Activated T-cell treated with anti-CD3 and anti-CD28 coated beads, Interleukin-2, amount 50 U/mL, for 24 hours (primary cell): Measurements from ENCODE around the gene CCDC92B.
"Not testable (repeated sequence)": the region's sequence is repeated elsewhere in the genome, so short reads cannot be mapped to it uniquely, and the experiment has no call there.

Experiments
- DNase-seq: peaks from one replicate; pipeline ENCODE4 v3.0.0-alpha.2; 2020
- H3K27ac Mint-ChIP-seq: 2 replicates; pipeline ENCODE4 v1.8.0; 2020; ENCODE audit warnings: mild to moderate bottlenecking, mixed read lengths
- H3K27me3 Mint-ChIP-seq: 2 replicates; pipeline ENCODE4 v1.8.0; 2020; ENCODE audit warnings: mixed read lengths
- H3K36me3 Mint-ChIP-seq: 2 replicates; pipeline ENCODE4 v1.8.0; 2020; ENCODE audit warnings: low read depth, mixed read lengths
- H3K4me1 Mint-ChIP-seq: 2 replicates; pipeline ENCODE4 v1.8.0; 2020; ENCODE audit warnings: low read depth, mixed read lengths
- H3K4me3 Mint-ChIP-seq: 2 replicates; pipeline ENCODE4 v1.8.0; 2020; ENCODE audit warnings: mild to moderate bottlenecking, moderate library complexity, mixed read lengths
- H3K9me3 Mint-ChIP-seq: 2 replicates; pipeline ENCODE4 v1.8.0; 2020; ENCODE audit warnings: mixed read lengths

CCDC92B gene

DNA sequence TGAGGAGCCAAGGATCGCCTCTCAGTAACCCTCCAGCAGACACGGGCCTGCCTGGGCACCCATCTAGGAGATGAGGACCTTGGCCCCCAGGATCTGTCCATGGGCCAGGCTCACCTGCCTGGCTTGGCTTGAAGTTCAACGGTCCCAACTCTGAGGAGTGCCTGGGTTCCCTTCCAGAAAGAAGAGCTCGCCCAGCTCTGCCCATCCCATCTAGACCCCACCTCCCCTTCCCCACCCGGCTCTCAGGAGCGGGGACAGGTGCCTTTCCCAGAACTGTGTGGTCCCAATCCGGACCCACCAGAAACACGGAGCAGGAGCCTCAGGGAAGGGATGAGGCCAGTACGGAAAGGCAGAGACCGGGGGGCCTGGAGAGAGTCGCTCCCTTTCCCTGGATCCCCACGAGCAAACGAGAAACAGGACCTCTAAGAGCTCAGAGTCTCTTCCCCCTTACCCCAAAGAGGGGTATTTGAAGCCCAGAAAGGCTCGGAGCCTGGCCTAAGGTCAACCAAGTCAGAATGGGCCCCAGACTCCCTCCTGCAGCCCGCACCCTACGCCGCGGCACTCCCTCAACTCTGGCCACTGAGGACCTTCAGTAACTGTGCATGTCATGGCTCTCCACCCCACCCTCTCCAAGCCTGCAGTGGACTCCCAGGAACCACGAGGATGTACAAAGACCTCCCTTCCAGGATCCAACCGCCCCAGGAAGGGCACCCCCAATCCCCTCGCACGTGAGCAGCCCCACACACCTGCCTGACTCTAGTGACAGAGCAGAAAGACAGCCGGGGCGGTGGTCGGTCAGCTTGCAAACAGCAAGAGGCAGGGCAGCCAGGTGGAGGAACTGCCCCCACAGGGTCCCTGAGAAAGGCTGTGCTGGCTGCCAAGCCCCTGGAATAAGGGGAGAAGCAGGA is 43.3 kb downstream of the CCDC92B start:
- Mint-ChIP-seq H3K36me3 (peaks cover 84% of the 10 kb centered on the region), H3K4me3 (no peak overlapping the region), H3K4me1 (peaks cover 33% of the 10 kb centered on the region), H3K9me3 (no peaks in the 10 kb centered on the region), H3K27me3 (no peaks in the 10 kb centered on the region), H3K27ac (peak overlapping the region; percentile 38)
- DNase-seq: no peak

DNA sequence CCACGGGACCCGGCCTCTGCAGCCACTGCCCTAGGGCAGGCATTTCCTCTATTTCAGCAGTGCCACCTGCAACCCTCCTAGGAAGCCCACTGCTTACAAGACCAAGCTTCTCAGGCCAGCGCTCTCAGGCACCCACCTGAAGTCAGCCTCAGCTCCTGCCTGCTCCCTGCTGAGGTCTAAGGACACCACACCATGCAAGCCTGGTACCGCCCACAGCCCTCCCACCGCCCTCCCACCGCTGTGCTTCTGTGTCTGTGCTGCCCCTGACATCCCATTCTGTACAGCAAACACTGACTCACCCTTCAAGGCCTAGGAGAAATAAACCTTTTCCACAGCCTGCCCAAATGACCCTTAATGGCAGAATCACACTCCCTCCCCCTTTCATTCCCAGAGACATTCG is 44.2 kb downstream of the CCDC92B start:
- no peak for DNase-seq
- Mint-ChIP-seq H3K27me3 (no peaks in the 10 kb centered on the region), H3K4me3 (no peak overlapping the region), H3K9me3 (no peaks in the 10 kb centered on the region), H3K4me1 (peaks cover 33% of the 10 kb centered on the region), H3K36me3 (peaks cover 85% of the 10 kb centered on the region), H3K27ac (peak overlapping the region; percentile 38)

DNA sequence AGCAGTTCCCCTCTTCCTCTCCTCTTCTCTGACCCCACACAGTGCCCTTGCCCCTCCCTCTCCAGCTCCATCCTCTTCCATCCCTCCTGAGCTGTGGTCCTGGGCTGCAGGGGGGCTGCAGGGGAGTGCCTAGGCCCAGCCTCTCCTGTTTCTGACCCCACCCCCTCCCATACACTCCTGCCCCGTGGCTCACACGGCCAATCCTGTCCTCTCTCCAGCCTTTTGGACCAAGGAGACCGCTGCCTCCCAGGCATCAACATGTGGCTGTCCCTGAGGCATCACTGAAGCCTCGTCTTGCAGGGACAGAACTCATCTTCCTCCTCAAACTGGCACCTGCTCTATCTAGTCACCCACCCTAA is 44.6 kb downstream of the CCDC92B start:
- Mint-ChIP-seq H3K9me3 (no peaks in the 10 kb centered on the region), H3K4me1 (peaks cover 29% of the 10 kb centered on the region), H3K4me3 (no peak overlapping the region), H3K27me3 (no peaks in the 10 kb centered on the region), H3K36me3 (peaks cover 85% of the 10 kb centered on the region), H3K27ac (peak overlapping the region; percentile 38)
- no peak for DNase-seq

DNA sequence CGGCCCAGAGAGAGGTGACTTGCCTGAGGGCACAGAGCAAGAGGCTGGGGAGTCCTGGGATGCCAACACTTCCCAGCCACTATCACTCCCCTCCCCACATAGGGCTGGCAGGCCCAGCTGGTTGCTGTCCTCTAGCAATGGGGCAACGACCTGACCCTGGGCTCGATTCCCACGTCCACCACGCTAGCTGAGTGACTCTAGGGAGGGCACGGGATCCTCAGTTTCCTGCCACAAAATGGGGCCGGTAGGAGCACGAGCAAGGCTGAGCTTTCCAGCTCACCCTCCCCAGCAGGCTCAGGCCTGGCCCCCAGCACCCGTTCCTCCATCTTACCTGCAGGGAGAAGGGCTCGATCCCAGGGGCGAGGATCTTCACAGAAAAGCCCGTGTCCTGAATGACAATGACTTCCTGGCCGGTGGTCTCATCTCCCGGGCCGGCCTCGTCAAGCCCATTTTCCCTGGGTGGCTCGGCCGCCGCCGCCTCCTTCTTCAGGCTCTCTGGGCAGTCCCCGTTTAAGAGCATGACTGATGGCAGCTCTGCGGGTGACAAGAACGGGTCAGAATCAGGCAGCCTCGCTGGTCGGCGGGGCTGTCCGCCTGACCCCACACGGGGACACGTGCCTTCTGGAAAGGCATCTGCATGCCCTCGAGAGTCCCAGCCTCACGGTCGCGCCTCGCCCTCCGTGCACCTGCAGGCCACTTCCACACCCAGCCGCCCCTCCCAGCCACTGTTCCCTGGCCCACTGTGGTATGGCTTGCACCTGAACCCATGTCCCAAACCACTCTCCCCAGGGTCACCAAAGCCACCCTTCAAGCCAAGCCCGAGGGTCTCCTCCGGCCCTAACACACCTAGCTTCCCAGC is 45.2 kb downstream of the CCDC92B start:
- Mint-ChIP-seq H3K4me3 (no peak overlapping the region), H3K27ac (peak overlapping the region; percentile 38), H3K36me3 (peaks cover 86% of the 10 kb centered on the region), H3K9me3 (no peaks in the 10 kb centered on the region), H3K4me1 (peaks cover 23% of the 10 kb centered on the region), H3K27me3 (no peaks in the 10 kb centered on the region)
- DNase-seq: peak; percentile 22

DNA sequence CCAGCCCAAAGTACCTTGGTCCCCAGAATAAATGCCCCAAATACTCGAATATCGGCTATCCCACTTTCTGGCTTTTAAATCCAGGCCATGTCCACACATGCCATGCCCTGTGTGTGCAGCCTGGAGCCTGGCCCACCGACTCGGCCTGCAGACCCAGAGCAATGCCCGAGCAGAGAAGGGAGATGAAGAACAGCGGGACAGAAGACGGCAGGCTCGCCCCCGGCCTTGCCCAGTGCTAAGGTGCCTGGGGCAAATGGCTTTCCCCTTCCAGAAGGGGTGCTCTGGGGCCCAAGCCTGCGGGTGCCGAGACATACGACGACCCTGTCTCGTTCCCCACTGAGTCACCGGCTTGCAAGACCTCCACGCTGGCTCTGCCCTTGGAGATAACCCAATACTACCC is 45.8 kb downstream of the CCDC92B start:
- peaks cover 86% of the 10 kb centered on the region for H3K36me3 Mint-ChIP-seq

DNA sequence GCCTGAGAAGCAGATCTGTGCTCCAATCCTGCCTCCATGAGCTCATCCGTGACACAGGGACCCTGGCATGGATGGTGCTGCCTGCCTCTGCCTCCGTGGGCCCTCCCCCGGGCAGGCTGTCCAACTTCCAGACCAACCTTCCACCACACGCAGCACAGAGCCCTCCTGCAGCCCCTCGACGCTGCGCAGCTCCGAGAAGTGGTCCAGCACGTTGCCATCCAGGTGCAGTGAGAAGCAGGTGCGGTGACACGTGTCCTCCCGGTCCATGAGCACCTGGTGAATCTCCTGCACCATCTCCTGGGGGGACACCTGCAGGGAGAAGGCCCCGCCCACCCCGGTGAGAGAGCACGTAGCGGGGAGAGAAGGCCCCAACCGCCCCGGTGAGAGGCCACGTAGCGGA is 46.3 kb downstream of the CCDC92B start:
- no peak overlapping the region for H3K4me3 Mint-ChIP-seq
- peaks cover 87% of the 10 kb centered on the region for H3K36me3 Mint-ChIP-seq
- H3K27me3 Mint-ChIP-seq: no peaks in the 10 kb centered on the region
- peaks cover 12% of the 10 kb centered on the region for H3K4me1 Mint-ChIP-seq
- no peak overlapping the region for H3K27ac Mint-ChIP-seq
- no peak for DNase-seq
- no peaks in the 10 kb centered on the region for H3K9me3 Mint-ChIP-seq

More for the DNA sequence above, 45.8 kb downstream of the CCDC92B start:
- peak; percentile 18 for DNase-seq
- Mint-ChIP-seq H3K9me3 (no peaks in the 10 kb centered on the region), H3K4me1 (peaks cover 17% of the 10 kb centered on the region), H3K27me3 (no peaks in the 10 kb centered on the region), H3K4me3 (no peak overlapping the region), H3K27ac (no peak overlapping the region)

DNA sequence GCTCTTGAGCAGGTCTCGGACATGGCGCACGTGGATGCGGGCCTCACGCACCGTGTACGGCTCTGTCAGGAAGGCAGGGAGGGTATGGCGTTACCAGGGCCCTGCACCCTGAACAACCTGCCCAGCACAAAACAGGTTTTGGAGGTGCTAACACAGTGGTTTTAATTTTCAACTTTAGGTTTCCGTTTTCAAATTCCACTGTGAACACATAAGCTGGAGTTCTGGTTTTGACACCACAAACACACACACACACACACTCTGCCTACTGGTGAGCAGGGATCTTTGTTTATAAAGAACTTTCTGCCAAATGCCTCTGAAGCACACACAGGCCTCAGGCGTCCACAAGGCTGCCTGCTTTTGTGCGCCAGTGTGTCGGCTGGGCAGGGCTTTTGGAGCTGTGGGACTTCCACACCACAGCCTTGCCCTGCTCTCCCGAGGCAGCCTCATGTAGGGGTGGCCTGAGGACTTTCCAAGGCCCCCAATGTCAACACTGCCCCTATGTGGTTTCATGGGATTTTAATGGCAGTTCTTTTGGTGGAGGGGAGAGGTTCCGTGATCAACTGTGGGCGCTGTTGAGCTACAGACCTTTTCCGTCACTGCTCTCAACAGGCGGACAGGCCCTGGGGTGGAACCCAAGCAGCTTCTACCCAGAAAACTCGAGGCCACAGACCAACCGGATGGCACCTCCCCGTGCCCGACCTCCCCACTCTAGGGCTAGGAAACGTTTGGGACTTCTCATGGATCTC is 47.3 kb downstream of the CCDC92B start:
- Mint-ChIP-seq H3K27ac (no peak overlapping the region), H3K4me1 (peaks cover 11% of the 10 kb centered on the region), H3K4me3 (no peak overlapping the region), H3K27me3 (no peaks in the 10 kb centered on the region), H3K36me3 (peaks cover 94% of the 10 kb centered on the region), H3K9me3 (no peaks in the 10 kb centered on the region)
- DNase-seq: no peak

DNA sequence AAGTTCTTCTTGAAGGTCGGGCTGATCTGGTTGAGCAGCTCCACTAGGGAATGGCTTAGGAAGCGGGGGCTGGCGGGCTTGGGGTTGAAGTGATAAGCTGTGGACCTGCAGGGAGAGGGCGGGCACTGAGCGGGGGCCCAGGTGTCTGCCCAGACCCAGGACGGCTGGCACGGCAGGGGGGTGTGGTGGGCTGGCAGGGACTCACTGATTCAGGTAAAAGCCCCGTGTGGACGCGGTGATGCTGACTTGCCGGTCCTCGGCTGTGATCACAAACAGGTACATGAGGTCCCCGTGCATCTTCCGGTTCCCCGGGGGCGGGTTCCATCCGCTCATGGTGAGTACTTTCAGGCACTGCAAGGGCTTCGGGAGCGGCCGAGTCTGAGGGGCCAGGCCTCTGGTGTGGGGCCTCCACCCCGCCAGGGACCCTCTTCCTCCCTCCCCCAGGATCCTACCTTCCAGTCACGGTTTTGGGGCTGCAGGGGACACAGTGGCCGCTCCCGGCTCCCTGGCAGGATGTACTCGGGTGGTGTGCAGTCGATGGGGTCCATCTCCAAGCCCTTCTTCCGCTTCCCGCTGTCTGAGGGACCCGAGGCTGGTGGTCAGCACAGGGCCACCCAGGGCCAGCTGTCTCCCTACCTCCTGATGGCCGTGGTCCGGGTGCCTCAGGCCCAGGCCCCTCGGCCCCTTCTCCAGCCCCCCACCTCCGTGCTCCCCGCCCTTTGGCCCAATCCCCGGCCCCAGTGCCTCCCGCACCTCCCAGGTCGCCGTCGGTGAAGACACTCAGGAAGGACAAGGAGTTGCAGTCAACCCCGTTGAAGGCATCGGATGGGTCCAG is 48.1 kb downstream of the CCDC92B start:
- no peak overlapping the region for H3K27ac Mint-ChIP-seq
- peaks cover 8% of the 10 kb centered on the region for H3K4me1 Mint-ChIP-seq
- DNase-seq: peak; percentile 28
- no peak overlapping the region for H3K4me3 Mint-ChIP-seq
- H3K9me3 Mint-ChIP-seq: no peaks in the 10 kb centered on the region
- peaks cover 95% of the 10 kb centered on the region for H3K36me3 Mint-ChIP-seq
- no peaks in the 10 kb centered on the region for H3K27me3 Mint-ChIP-seq

DNA sequence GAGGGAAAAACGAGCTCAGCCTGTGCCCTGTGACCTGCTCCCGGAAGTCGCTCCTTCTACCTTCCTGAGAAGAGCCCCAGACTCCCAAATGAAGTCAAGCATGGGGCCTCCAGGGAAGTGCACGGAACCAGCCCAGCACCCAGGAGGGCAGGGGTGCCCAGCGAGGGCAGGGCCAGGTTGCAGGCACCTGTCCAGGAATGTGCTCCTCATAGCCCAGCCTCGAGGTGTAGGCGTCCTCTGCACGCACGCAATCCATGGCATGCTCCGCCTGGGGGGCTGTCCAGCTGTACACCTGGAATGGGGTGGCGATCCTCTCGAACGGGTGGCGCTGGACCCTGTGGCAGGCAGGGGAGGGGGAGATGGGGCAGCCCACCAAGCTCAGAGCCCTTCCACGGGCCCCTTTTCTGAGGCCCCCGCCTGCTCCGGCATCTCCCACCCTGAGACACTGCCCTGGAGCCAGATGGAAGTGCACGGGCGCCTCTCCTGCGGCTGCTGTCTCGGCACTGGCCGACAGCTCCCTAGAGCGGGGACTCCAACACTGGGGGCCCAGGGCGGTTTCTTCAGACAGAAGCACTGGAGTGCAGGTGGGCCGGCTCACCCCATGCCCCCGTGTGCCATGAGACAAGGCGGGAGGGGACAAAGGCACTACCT is 48.8 kb downstream of the CCDC92B start:
- Mint-ChIP-seq H3K4me3 (no peak overlapping the region), H3K27ac (no peak overlapping the region), H3K4me1 (peaks cover 4% of the 10 kb centered on the region), H3K27me3 (no peaks in the 10 kb centered on the region), H3K9me3 (no peaks in the 10 kb centered on the region), H3K36me3 (peaks cover 94% of the 10 kb centered on the region)
- peak; percentile 21 for DNase-seq

DNA sequence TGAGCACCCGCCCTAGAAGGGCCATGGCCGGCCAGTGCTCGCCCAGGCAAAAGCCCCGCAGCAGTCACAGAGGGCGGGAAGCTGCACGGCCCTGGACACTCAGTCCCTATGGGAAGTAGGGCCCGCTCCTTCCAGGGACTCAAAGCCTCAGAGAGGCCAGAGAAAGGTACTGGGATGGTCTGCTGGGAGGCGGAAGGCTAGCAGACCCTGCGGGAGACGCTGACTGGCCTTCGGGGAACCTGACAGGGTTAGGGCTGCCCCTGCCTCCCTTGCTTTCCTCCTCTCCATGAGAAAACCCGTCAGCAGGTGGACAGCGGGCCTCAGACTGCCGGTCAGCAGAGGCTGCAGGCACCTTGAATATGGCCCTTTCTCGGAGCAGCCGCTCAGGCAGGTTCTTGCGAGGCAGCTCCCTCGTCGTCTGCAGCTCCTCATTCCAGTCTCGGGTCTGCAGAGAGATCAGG is 49.4 kb downstream of the CCDC92B start:
- H3K4me3 Mint-ChIP-seq: no peak overlapping the region
- no peaks in the 10 kb centered on the region for H3K27me3 Mint-ChIP-seq
- H3K27ac Mint-ChIP-seq: no peak overlapping the region
- peak; percentile 22 for DNase-seq
- peaks cover 94% of the 10 kb centered on the region for H3K36me3 Mint-ChIP-seq
- H3K4me1 Mint-ChIP-seq: no peaks in the 10 kb centered on the region
- no peaks in the 10 kb centered on the region for H3K9me3 Mint-ChIP-seq

DNA sequence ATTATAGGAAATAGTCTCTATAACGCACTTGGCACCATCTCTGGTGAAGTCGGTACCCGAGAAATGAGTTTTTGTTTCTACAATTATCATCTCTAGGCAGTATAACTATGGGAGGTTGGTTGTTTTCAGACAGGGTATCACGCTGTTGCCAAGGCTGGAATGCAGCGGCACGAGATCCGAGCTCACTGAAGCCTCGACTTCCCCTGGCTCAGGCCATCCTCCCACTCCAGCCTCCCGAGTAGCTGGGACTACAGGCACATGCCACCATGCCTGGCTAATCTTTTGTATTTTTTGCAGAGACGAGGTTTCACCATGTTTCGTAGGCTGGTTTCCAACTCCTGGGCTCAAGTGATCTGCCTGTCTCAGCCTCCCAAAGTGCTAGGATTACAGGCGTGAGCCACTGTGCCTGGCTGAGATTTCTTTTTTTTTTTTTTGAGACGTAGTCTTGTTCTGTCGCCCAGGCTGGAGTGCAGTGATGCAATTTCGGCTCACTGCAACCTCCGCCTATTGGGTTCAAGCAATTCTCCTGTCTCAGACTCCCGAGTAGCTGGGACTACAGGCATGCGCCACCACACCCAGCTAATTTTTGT is 50.1 kb downstream of the CCDC92B start:
- not testable (repeated sequence) for H3K9me3 Mint-ChIP-seq, H3K4me3 Mint-ChIP-seq, H3K27ac Mint-ChIP-seq, H3K4me1 Mint-ChIP-seq, H3K27me3 Mint-ChIP-seq
- H3K36me3 Mint-ChIP-seq: peaks cover 92% of the 10 kb centered on the region
- peak; percentile 23 for DNase-seq

DNA sequence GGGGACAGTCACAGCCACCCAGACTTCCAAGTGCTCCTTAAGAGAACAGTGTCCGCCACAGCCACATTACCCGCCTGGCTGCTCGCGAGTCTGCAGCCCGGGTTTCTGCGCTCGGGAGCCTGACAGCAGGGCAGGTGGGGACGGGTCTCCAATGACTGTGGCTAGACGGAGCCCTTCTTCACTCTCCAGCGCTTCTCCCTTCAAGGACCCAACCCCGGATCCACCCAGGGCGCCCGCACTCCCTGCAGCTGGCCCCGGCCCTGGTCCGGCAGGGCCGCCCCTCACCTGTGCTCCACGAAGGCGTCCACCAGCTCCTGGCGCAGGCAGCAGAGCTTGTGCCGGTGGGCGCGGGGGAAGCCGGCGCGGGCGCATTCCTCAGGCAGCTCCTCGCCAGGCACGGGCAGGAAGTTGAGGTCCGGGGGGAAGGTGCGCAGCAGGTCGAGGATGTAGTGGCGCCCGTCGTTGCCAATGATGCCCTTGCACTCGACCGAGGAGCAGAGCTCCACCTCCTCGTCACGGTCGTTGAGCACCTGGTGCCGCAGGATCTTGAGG is 51.8 kb downstream of the CCDC92B start:
- Mint-ChIP-seq H3K4me3 (no peak overlapping the region), H3K27ac (no peak overlapping the region), H3K4me1 (no peaks in the 10 kb centered on the region), H3K9me3 (no peaks in the 10 kb centered on the region), H3K36me3 (peaks cover 91% of the 10 kb centered on the region), H3K27me3 (no peaks in the 10 kb centered on the region)
- peak; percentile 28 for DNase-seq
